ENCODE data around the gene HDAC1. TPM values are rescaled to one million over a fixed set of nuclear protein-coding genes. Genes with fewer than 3 reads are reported as not detected.

Gene HDAC1
- 105 TPM for polyA plus RNA-seq (2013)

GRCh38 chr1:32291708-32292538 lies at the start of gene HDAC1:
Gene HDAC1 (plus strand): TSS chr1:32292083. CDS start chr1:32292170, 87 bp downstream.
- WGBS (ENCODE audit: insufficient coverage) = 0% methylated on average over 45 of the region's 67 CpGs
- peak; percentile 98 to 99 (median 99) for DNase-seq
- no peaks in the 10 kb centered on the region for H3K27me3 ChIP-seq (replicated peaks in 2 of 5; ENCODE audit: control insufficient read depth in 4 of 5, insufficient read depth in 5 of 5, low read length in 4 of 5)
- peaks cover 0 to 17% (median 12%) of the 10 kb centered on the region in 4 experiments for H3K4me1 ChIP-seq (ENCODE audit: control extremely low read depth in 1 of 4, control insufficient read depth in 4 of 4, insufficient read depth in 4 of 4, low read length in 3 of 4)
- H3K4me3 ChIP-seq (ENCODE audit: control insufficient read depth in 1 of 7, extremely low read depth in 1 of 7, insufficient read depth in 4 of 7, low read depth in 2 of 7, low read length in 6 of 7) = peak within 1 kb of the TSS; percentile 91 to 99 (median 95)
- H3K27ac ChIP-seq (ENCODE audit: insufficient read depth in 1 of 2, low read depth in 1 of 2, low read length in 2 of 2, poor library complexity in 1 of 2, severe bottlenecking in 2 of 2) = peak within 1 kb of the TSS; percentile 54 to 89
- CTCF ChIA-PET = interaction anchor here (0.7 to 3.7 kb wide), 7 partner anchors 30 to 82 kb away, joined by 3 to 27 read pairs (median 5); partner anchors contain the start of gene LCK
- peaks cover 0 to 7% (median 0%) of the 10 kb centered on the region in 4 experiments for H3K36me3 ChIP-seq (ENCODE audit: control insufficient read depth in 4 of 4, insufficient read depth in 4 of 4, low read length in 3 of 4)
- H3K9me3 ChIP-seq (ENCODE audit: control extremely low read depth in 1 of 5, control insufficient read depth in 4 of 5, insufficient read depth in 2 of 5, low read depth in 1 of 5, low read length in 4 of 5) = no peaks in the 10 kb centered on the region
- POLR2A ChIA-PET = interaction anchor here (1.1 to 1.6 kb wide), 3 partner anchors 9 to 49 kb away, joined by 3 to 5 read pairs (median 4); no protein-coding TSS in a partner anchor

DNA sequence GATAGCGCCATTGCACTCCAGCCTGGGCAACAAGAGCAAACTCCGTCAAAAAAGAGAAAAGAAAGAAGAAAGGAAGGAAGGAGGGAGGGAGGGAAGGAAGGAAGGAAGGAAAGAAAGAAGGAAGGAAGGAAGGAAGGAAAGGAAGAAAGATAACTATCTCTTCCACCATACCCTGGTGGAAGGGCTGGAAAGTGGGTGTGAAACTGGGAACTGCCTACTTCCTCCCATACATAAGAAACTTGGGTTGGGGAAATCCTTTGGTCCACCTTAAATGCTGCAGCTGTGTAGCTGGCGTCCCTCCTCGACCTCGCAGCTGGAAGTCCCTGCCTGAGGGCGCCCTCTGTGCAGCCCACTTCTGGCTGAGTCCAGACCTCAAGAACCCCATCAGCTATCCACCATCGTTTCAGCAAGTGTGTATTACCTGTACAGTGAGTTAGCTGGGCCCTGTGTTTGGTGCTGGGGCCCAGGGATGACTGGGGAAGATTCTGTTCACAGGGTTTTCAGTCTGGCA lies 49.5 kb upstream of the HDAC1 start:
- Histone ChIP-seq H3K36me3 (ENCODE audit: control insufficient read depth in 4 of 4, insufficient read depth in 4 of 4, low read length in 3 of 4) (no peaks in the 10 kb centered on the region), H3K4me3 (ENCODE audit: control insufficient read depth in 1 of 7, extremely low read depth in 1 of 7, insufficient read depth in 4 of 7, low read depth in 2 of 7, low read length in 6 of 7) (no peak overlapping the region), H3K9me3 (ENCODE audit: control extremely low read depth in 1 of 5, control insufficient read depth in 4 of 5, insufficient read depth in 2 of 5, low read depth in 1 of 5, low read length in 4 of 5) (no peaks in the 10 kb centered on the region), H3K4me1 (ENCODE audit: control extremely low read depth in 1 of 4, control insufficient read depth in 4 of 4, insufficient read depth in 4 of 4, low read length in 3 of 4) (peaks cover 1 to 34% (median 28%) of the 10 kb centered on the region in 4 experiments), H3K27ac (ENCODE audit: insufficient read depth in 1 of 2, low read depth in 1 of 2, low read length in 2 of 2, poor library complexity in 1 of 2, severe bottlenecking in 2 of 2) (no peak overlapping the region), H3K27me3 (replicated peaks in 2 of 5; ENCODE audit: control insufficient read depth in 4 of 5, insufficient read depth in 5 of 5, low read length in 4 of 5) (peaks cover 0 to 5% (median 0%) of the 10 kb centered on the region in 5 experiments)
- DNase-seq = peak in 2 of 3 donors; percentile 40 to 53
- ChIA-PET CTCF (interaction anchor here (1.2 to 8.2 kb wide), 5 partner anchors 11 to 82 kb away, joined by 3 to 50 read pairs (median 3); no protein-coding TSS in a partner anchor), POLR2A (interaction anchor here (0.6 to 2.0 kb wide), 3 partner anchors 14 to 49 kb away, joined by 3 to 5 read pairs (median 5); partner anchors contain the start of gene HDAC1)
- 23% methylated on average over 5 of the region's 7 CpGs for WGBS (ENCODE audit: insufficient coverage)

DNA sequence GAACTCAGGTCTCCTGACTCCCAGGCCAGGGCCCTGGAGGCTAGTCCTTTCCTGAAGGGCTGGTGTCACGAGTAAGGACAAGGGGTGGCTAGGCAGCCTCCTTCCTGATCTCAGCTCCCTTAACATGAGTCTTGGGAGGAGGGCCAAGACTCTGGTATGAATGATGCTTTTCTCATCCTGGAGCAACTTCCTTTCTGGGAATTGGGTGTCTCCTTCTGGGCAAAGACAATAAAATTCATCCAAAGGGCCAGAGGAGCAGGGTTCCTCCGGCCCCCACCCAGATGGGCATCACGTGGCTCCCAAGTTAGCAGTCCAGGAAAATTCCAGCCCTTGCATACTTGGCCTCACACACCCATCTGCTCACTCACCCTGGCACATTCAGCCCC lies 45.0 kb upstream of the HDAC1 start, which contains the start of gene FAM167B:
TSS of gene FAM167B (plus strand) at position 335 of the 386 bp plus-strand sequence. CDS start 200 bp downstream, outside the sequence.
- Histone ChIP-seq H3K27ac (ENCODE audit: insufficient read depth in 1 of 2, low read depth in 1 of 2, low read length in 2 of 2, poor library complexity in 1 of 2, severe bottlenecking in 2 of 2) (no peak within 1 kb of the TSS), H3K36me3 (ENCODE audit: control insufficient read depth in 4 of 4, insufficient read depth in 4 of 4, low read length in 3 of 4) (no peaks in the 10 kb centered on the region), H3K9me3 (ENCODE audit: control extremely low read depth in 1 of 5, control insufficient read depth in 4 of 5, insufficient read depth in 2 of 5, low read depth in 1 of 5, low read length in 4 of 5) (no peaks in the 10 kb centered on the region), H3K27me3 (replicated peaks in 2 of 5; ENCODE audit: control insufficient read depth in 4 of 5, insufficient read depth in 5 of 5, low read length in 4 of 5) (no peaks in the 10 kb centered on the region), H3K4me1 (ENCODE audit: control extremely low read depth in 1 of 4, control insufficient read depth in 4 of 4, insufficient read depth in 4 of 4, low read length in 3 of 4) (peaks cover 11 to 58% (median 50%) of the 10 kb centered on the region in 4 experiments), H3K4me3 (ENCODE audit: control insufficient read depth in 1 of 7, extremely low read depth in 1 of 7, insufficient read depth in 4 of 7, low read depth in 2 of 7, low read length in 6 of 7) (peak within 1 kb of the TSS in 2 of 7 experiments; percentile 8 to 50)
- 88% methylated on average over 3 of the region's 3 CpGs for WGBS (ENCODE audit: insufficient coverage)
- ChIA-PET POLR2A (interaction anchor here (0.6 to 1.0 kb wide), 2 partner anchors 12 to 128 kb away, joined by 3 to 5 read pairs; no protein-coding TSS in a partner anchor), CTCF (interaction anchor here (1.0 to 4.4 kb wide), 6 partner anchors 11 to 108 kb away, joined by 3 to 40 read pairs (median 8); no protein-coding TSS in a partner anchor)
- no peak for DNase-seq

- ChIA-PET CTCF (interaction anchor here (0.6 to 4.4 kb wide), 12 partner anchors 10 to 77 kb away, joined by 3 to 40 read pairs (median 7); partner anchors contain the start of gene HDAC1), POLR2A (no interaction called here)
- H3K36me3 ChIP-seq (ENCODE audit: control insufficient read depth in 4 of 4, insufficient read depth in 4 of 4, low read length in 3 of 4) = no peaks in the 10 kb centered on the region
- no peak for DNase-seq
- WGBS (ENCODE audit: insufficient coverage) = 99% methylated on average over 11 of the region's 12 CpGs
- no peaks in the 10 kb centered on the region for H3K27me3 ChIP-seq (replicated peaks in 2 of 5; ENCODE audit: control insufficient read depth in 4 of 5, insufficient read depth in 5 of 5, low read length in 4 of 5)
- no peaks in the 10 kb centered on the region for H3K9me3 ChIP-seq (ENCODE audit: control extremely low read depth in 1 of 5, control insufficient read depth in 4 of 5, insufficient read depth in 2 of 5, low read depth in 1 of 5, low read length in 4 of 5)
- H3K27ac ChIP-seq (ENCODE audit: insufficient read depth in 1 of 2, low read depth in 1 of 2, low read length in 2 of 2, poor library complexity in 1 of 2, severe bottlenecking in 2 of 2) = no peak overlapping the region
- no peak overlapping the region for H3K4me3 ChIP-seq (ENCODE audit: control insufficient read depth in 1 of 7, extremely low read depth in 1 of 7, insufficient read depth in 4 of 7, low read depth in 2 of 7, low read length in 6 of 7)
- peaks cover 11 to 61% (median 56%) of the 10 kb centered on the region in 4 experiments for H3K4me1 ChIP-seq (ENCODE audit: control extremely low read depth in 1 of 4, control insufficient read depth in 4 of 4, insufficient read depth in 4 of 4, low read length in 3 of 4)
Observed at GRCh38 chr1:32247452-32247851, 44.4 kb upstream of the HDAC1 start.

GRCh38 chr1:32247983-32248889 lies 43.6 kb upstream of the HDAC1 start:
- ChIA-PET POLR2A (interaction anchor here (0.6 kb wide), 1 partner anchor 27 kb away, joined by 3 read pairs; no protein-coding TSS in a partner anchor), CTCF (interaction anchor here (0.6 to 4.4 kb wide), 22 partner anchors 8 to 141 kb away, joined by 3 to 40 read pairs (median 4); partner anchors contain the start of genes HDAC1 and KPNA6)
- no peaks in the 10 kb centered on the region for H3K36me3 ChIP-seq (ENCODE audit: control insufficient read depth in 4 of 4, insufficient read depth in 4 of 4, low read length in 3 of 4)
- H3K27me3 ChIP-seq (replicated peaks in 2 of 5; ENCODE audit: control insufficient read depth in 4 of 5, insufficient read depth in 5 of 5, low read length in 4 of 5) = no peaks in the 10 kb centered on the region
- 9% methylated on average over 15 of the region's 31 CpGs for WGBS (ENCODE audit: insufficient coverage)
- H3K9me3 ChIP-seq (ENCODE audit: control extremely low read depth in 1 of 5, control insufficient read depth in 4 of 5, insufficient read depth in 2 of 5, low read depth in 1 of 5, low read length in 4 of 5) = no peaks in the 10 kb centered on the region
- H3K27ac ChIP-seq (ENCODE audit: insufficient read depth in 1 of 2, low read depth in 1 of 2, low read length in 2 of 2, poor library complexity in 1 of 2, severe bottlenecking in 2 of 2) = no peak overlapping the region
- DNase-seq = peak; percentile 58 to 67 (median 64)
- H3K4me1 ChIP-seq (ENCODE audit: control extremely low read depth in 1 of 4, control insufficient read depth in 4 of 4, insufficient read depth in 4 of 4, low read length in 3 of 4) = peaks cover 11 to 64% (median 59%) of the 10 kb centered on the region in 4 experiments
- H3K4me3 ChIP-seq (ENCODE audit: control insufficient read depth in 1 of 7, extremely low read depth in 1 of 7, insufficient read depth in 4 of 7, low read depth in 2 of 7, low read length in 6 of 7) = peak overlapping the region in 3 of 7 experiments; percentile 50 to 54 (median 50)
